Lower leg skin (tissue), 4 donors: Measurements from ENCODE around the gene PLEKHA8. TPM values are rescaled to one million over a fixed set of nuclear protein-coding genes. Genes with fewer than 3 reads are reported as not detected.

Source experiments
- DNase-seq, 2 donors: peaks; one replicate each; pipeline ENCODE4 v3.0.0-alpha.2; 2019; ENCODE audit warnings: low spot score in 2 of 2
- H3K4me3 ChIP-seq: fragments of 200-600 bp; sonication (generic); 2 replicates; pipeline ENCODE4 v1.5.1; 2017; ENCODE audit warnings: mild to moderate bottlenecking, low read depth; ENCODE audit not compliant: poor library complexity, severe bottlenecking
- POLR2A ChIP-seq, 2 donors: fragments of 450-650 bp; IDR thresholded peaks; one replicate each; pipeline ENCODE4 v1.6.1; 2016 to 2017; ENCODE audit warnings: antibody characterized with exemption in 2 of 2, mild to moderate bottlenecking in 1 of 2, moderate library complexity in 1 of 2
- WGBS, 2 donors: methylation state at CpG; one replicate each; pipeline ENCODE4 v1.1.5; 2018; 5-methylcytosine and 5-hydroxymethylcytosine counted together
- intact Hi-C: fragments of 100-400 bp; cut with DNase I; formaldehyde crosslinking; loops from one replicate; pipeline ENCODE4 v1.15.0; 2023; ENCODE audit warnings: low total_unique reads
- total RNA-seq, 4 donors: library from RNA; depleted of rRNA; stranded (reverse); fragments of >200 nt; gene quantifications; one replicate each; pipeline ENCODE4 v1.1.0, GENCODE V29; 2016
- TF ChIP-seq, protein P1 (sequence below), 3 donors: fragments of 450-650 bp; IDR thresholded peaks; one replicate each; pipeline ENCODE4 v1.5.1; 2016; ENCODE audit warnings: antibody characterized with exemption in 3 of 3, mild to moderate bottlenecking in 3 of 3, moderate library complexity in 2 of 3

PLEKHA8 gene
- total RNA-seq, 4 donors from 2014 or later = 6.0 to 10.9 (median 6.5) TPM

- WGBS, 2 donors = 91 to 96% methylated on average over 5 of the region's 5 CpGs
- no peak overlapping the region for H3K4me3 ChIP-seq
- TF ChIP-seq, protein P1, sequence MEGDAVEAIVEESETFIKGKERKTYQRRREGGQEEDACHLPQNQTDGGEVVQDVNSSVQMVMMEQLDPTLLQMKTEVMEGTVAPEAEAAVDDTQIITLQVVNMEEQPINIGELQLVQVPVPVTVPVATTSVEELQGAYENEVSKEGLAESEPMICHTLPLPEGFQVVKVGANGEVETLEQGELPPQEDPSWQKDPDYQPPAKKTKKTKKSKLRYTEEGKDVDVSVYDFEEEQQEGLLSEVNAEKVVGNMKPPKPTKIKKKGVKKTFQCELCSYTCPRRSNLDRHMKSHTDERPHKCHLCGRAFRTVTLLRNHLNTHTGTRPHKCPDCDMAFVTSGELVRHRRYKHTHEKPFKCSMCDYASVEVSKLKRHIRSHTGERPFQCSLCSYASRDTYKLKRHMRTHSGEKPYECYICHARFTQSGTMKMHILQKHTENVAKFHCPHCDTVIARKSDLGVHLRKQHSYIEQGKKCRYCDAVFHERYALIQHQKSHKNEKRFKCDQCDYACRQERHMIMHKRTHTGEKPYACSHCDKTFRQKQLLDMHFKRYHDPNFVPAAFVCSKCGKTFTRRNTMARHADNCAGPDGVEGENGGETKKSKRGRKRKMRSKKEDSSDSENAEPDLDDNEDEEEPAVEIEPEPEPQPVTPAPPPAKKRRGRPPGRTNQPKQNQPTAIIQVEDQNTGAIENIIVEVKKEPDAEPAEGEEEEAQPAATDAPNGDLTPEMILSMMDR (IDR thresholded peaks at IDR 0.05) = no peak
- TF ChIP-seq POLR2A (IDR thresholded peaks at IDR 0.05) = no peak
- intact Hi-C loops = no loop called here
- no peak for DNase-seq
These were observed 120.2 kb downstream of the PLEKHA8 start for GRCh38 chr7:30148426-30148825.

GRCh38 chr7:30148951-30149459 lies 120.8 kb downstream of the PLEKHA8 start:
- TF ChIP-seq POLR2A (IDR thresholded peaks at IDR 0.05) = no peak
- TF ChIP-seq, protein P1 (IDR thresholded peaks at IDR 0.05) = no peak
- no peak overlapping the region for H3K4me3 ChIP-seq
- 49% methylated on average over 11 to 13 of the region's 13 CpGs for WGBS, 2 donors
- intact Hi-C loops = no loop called here
- DNase-seq = peak in 1 of 2 donors; percentile 55

DNA sequence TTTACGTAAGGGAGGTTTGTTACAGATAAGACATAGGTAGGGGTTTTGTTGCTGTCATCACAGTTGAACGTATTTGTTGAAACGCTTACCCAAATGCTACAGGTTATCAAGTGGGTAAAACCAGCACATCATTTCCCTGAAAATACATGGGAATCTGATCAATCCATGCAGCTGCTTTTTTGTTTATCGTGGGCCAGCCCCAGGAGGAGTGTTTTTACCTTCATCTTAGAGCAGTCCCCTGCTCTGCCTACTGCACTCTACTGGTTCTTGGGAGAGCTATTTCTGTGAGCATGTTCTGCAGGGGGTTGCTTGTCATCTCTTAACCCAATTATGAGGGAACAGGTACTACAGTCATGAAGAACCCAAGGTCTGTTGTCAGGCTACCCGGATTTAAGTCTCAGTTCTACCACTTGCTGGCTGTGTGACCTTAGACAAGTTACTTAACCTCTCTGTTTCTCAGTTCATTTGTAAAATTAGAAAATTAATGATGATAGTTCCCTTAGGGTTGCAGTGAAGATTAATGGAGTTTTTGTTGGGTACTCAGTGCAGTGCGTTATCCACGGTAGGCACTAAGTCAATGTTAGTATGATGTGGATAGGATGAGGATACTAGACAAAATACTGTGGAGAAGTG lies 121.5 kb downstream of the PLEKHA8 start:
- TF ChIP-seq POLR2A (IDR thresholded peaks at IDR 0.05) = no peak
- TF ChIP-seq, protein P1 (IDR thresholded peaks at IDR 0.05) = no peak
- H3K4me3 ChIP-seq = no peak overlapping the region
- no peak for DNase-seq
- intact Hi-C loops = no loop called here
- 89 to 90% methylated on average over 7 of the region's 7 CpGs for WGBS, 2 donors

DNA sequence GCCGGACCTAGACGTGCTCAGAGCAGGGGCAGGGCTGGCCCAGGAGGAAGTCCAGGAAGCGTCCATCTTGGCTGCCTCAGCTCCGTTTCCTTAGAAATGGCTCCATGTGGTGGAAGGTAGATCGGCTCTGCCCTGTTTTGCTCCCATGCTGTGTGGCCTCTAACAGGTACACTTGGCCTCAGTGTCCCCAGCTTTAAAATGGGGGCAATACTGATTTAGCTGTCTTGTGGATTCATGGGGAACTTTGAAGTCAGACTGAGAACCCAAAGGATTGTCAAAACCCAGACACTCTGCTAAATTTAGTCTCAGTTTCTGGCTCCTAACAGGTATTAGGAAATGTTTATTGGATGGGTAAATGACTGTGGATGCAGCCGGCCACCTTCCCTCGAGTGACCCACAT lies 122.5 kb downstream of the PLEKHA8 start:
- 93 to 96% methylated on average over 7 of the region's 7 CpGs for whole genome bisulfite sequencing, 2 donors
- no peak for TF ChIP-seq POLR2A (IDR thresholded peaks at IDR 0.05)
- intact Hi-C loops = no loop called here
- DNase-seq = no peak
- H3K4me3 ChIP-seq = no peak overlapping the region

GRCh38 chr7:30154111-30154587 lies 125.9 kb downstream of the PLEKHA8 start:
- H3K4me3 ChIP-seq = no peak overlapping the region
- WGBS, 2 donors = 87 to 89% methylated on average over 9 of the region's 9 CpGs
- no peak for TF ChIP-seq POLR2A (IDR thresholded peaks at IDR 0.05)
- TF ChIP-seq, protein P1 (IDR thresholded peaks at IDR 0.05) = no peak
- no peak for DNase-seq
- intact Hi-C loops = no loop called here

- intact Hi-C loops = no loop called here
- no peak for TF ChIP-seq POLR2A (IDR thresholded peaks at IDR 0.05)
- TF ChIP-seq, protein P1 (IDR thresholded peaks at IDR 0.05) = no peak
- H3K4me3 ChIP-seq = no peak overlapping the region
- WGBS, 2 donors = 90 to 93% methylated on average over 8 of the region's 8 CpGs
- DNase-seq = peak in 1 of 2 donors; percentile 3
These were observed 127.3 kb downstream of the PLEKHA8 start for GRCh38 chr7:30155481-30155880.
